Peyer's patch (tissue), 4 donors: ENCODE measurements around the gene CSPG4. TPM values are rescaled to one million over a fixed set of nuclear protein-coding genes. Genes with fewer than 3 reads are reported as not detected.
"Not testable (repeated sequence)": the region's sequence is repeated elsewhere in the genome, so short reads cannot be mapped to it uniquely, and the experiment has no call there.

Experiments used
- DNase-seq, 3 donors: peaks; one replicate each; pipeline ENCODE4 v3.0.0-alpha.2; 2017 to 2019
- H3K27ac ChIP-seq, 4 donors: fragments of 200-600 bp; sonication (generic); one replicate each; pipeline ENCODE4 v1.5.1; 2016 to 2019
- H3K27me3 ChIP-seq, 2 donors: fragments of 200-600 bp; sonication (generic); one replicate each; pipeline ENCODE4 v1.5.1; 2019
- H3K36me3 ChIP-seq, 3 donors: fragments of 200-600 bp; sonication (generic); one replicate each; pipeline ENCODE4 v1.5.1; 2016 to 2019
- H3K4me1 ChIP-seq, 4 donors: fragments of 200-600 bp; sonication (generic); one replicate each; pipeline ENCODE4 v1.5.1; 2016 to 2019
- H3K4me3 ChIP-seq, 4 donors: fragments of 200-600 bp; sonication (generic); 1 replicate in 3 of 4; 2 replicates in 1 of 4; pipeline ENCODE4 v1.5.1; 2016 to 2019; ENCODE audit warnings: mild to moderate bottlenecking in 1 of 4
- H3K9me3 ChIP-seq, 4 donors: fragments of 200-600 bp; sonication (generic); one replicate each; pipeline ENCODE4 v1.5.1; 2016 to 2019; ENCODE audit warnings: mild to moderate bottlenecking in 1 of 4
- POLR2A ChIP-seq, 2 donors: fragments of 450-650 bp; IDR thresholded peaks; one replicate each; pipeline ENCODE4 v1.5.1; 2017; ENCODE audit warnings: antibody characterized with exemption in 2 of 2, mild to moderate bottlenecking in 2 of 2, moderate library complexity in 2 of 2
- total RNA-seq, 4 donors: library from RNA; depleted of rRNA; stranded (reverse); fragments of >200 nt; gene quantifications; one replicate each; pipeline ENCODE4 v1.1.0, GENCODE V29; 2016
- TF ChIP-seq, protein P1 (sequence below), 6 experiments: fragments of 450-650 bp in 4 of 6; fragments of 200-600 bp in 2 of 6; sonication (generic) in 1 of 6; IDR thresholded peaks; one replicate each; pipeline ENCODE4 v1.5.1; 2017 to 2019; ENCODE audit warnings: antibody characterized with exemption in 6 of 6, mild to moderate bottlenecking in 3 of 6, moderate library complexity in 1 of 6

The CSPG4 gene
- total RNA-seq, 4 donors from 2014 or later, result 2.8 to 15.7 (median 6.3) TPM

- no peak overlapping the region for H3K27ac ChIP-seq
Observed at GRCh38 chr15:75682181-75683135, 30.2 kb downstream of the CSPG4 start.

GRCh38 chr15:75680007-75680789 is 32.5 kb downstream of the CSPG4 start:
- no peak overlapping the region for H3K4me3 ChIP-seq
- H3K9me3 ChIP-seq, result no peaks in the 10 kb centered on the region
- peaks cover 0 to 6% (median 0%) of the 10 kb centered on the region in 4 donors for H3K4me1 ChIP-seq
- DNase-seq, result no peak
- TF ChIP-seq, protein P1, sequence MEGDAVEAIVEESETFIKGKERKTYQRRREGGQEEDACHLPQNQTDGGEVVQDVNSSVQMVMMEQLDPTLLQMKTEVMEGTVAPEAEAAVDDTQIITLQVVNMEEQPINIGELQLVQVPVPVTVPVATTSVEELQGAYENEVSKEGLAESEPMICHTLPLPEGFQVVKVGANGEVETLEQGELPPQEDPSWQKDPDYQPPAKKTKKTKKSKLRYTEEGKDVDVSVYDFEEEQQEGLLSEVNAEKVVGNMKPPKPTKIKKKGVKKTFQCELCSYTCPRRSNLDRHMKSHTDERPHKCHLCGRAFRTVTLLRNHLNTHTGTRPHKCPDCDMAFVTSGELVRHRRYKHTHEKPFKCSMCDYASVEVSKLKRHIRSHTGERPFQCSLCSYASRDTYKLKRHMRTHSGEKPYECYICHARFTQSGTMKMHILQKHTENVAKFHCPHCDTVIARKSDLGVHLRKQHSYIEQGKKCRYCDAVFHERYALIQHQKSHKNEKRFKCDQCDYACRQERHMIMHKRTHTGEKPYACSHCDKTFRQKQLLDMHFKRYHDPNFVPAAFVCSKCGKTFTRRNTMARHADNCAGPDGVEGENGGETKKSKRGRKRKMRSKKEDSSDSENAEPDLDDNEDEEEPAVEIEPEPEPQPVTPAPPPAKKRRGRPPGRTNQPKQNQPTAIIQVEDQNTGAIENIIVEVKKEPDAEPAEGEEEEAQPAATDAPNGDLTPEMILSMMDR (IDR thresholded peaks at IDR 0.05), result no peak
- TF ChIP-seq POLR2A (IDR thresholded peaks at IDR 0.05), result no peak
- peaks cover 0 to 10% (median 0%) of the 10 kb centered on the region in 3 donors for H3K36me3 ChIP-seq
- H3K27ac ChIP-seq, result no peak overlapping the region
- no peaks in the 10 kb centered on the region for H3K27me3 ChIP-seq

More at GRCh38 chr15:75682181-75683135, 30.2 kb downstream of the CSPG4 start:
- no peak overlapping the region for H3K4me3 ChIP-seq
- H3K27me3 ChIP-seq, result no peaks in the 10 kb centered on the region
- DNase-seq, result no peak
- H3K9me3 ChIP-seq, result no peaks in the 10 kb centered on the region
- H3K4me1 ChIP-seq, result peaks cover 0 to 6% (median 0%) of the 10 kb centered on the region in 4 donors
- peaks cover 0 to 9% (median 0%) of the 10 kb centered on the region in 3 donors for H3K36me3 ChIP-seq
- TF ChIP-seq POLR2A (IDR thresholded peaks at IDR 0.05), result no peak
- TF ChIP-seq, protein P1 (IDR thresholded peaks at IDR 0.05), result no peak

- H3K27me3 ChIP-seq, H3K36me3 ChIP-seq: not testable (repeated sequence)
Observed at GRCh38 chr15:75678324-75678690, 34.3 kb downstream of the CSPG4 start.

DNA sequence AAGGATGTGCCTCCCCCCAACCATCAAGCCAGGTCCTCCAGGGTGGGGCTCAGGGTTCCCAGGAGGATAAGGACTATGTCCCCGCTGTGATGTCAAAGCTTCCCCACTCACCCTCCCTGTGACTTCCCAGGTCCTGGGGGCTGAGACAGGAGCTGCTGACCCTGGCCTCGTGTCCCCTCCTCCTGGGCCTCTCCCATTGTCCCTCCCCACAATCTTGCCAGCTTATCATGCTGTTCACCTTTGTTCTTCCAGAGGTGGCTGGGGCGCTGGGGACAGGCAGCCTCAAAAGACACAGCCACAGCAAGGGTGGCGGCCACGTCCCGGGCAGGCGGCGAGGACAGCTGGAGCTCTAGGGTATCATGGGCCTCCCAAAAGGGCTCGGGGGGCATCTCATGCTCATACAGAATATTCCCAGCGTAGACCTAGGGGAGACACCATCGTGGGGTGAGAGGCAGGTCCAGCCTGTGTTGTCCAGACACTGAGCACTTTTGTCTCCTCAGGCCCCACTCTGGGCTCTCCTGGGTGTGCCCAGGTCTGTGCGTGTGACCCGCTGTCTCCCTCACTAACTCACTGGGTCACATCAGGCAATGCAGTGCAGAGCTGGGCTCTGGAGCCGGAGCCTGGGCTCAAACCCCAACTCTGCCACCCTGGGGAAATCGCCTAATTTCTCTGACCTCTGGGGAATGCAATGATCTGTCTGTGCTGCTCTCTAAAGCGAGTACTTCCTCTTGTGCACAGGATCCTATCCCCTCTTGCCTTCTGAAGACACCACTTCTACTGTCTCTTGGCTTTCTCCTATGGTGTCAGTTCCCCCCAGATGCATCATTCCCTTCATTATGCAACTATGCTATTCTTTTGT is 35.0 kb downstream of the CSPG4 start:
- H3K4me3 ChIP-seq, result no peak overlapping the region
- H3K27ac ChIP-seq, result no peak overlapping the region
- H3K9me3 ChIP-seq, result no peaks in the 10 kb centered on the region
- DNase-seq, result no peak
- H3K4me1 ChIP-seq, result peaks cover 0 to 17% (median 0%) of the 10 kb centered on the region in 4 donors
- no peaks in the 10 kb centered on the region for H3K27me3 ChIP-seq
- peaks cover 0 to 3% (median 0%) of the 10 kb centered on the region in 3 donors for H3K36me3 ChIP-seq
- no peak for TF ChIP-seq POLR2A (IDR thresholded peaks at IDR 0.05)
- TF ChIP-seq, protein P1 (IDR thresholded peaks at IDR 0.05), result no peak

More at GRCh38 chr15:75678324-75678690, 34.3 kb downstream of the CSPG4 start:
- H3K4me1 ChIP-seq, result peaks cover 0 to 11% (median 0%) of the 10 kb centered on the region in 4 donors
- not testable (repeated sequence) for DNase-seq, H3K9me3 ChIP-seq, H3K4me3 ChIP-seq, H3K27ac ChIP-seq

DNA sequence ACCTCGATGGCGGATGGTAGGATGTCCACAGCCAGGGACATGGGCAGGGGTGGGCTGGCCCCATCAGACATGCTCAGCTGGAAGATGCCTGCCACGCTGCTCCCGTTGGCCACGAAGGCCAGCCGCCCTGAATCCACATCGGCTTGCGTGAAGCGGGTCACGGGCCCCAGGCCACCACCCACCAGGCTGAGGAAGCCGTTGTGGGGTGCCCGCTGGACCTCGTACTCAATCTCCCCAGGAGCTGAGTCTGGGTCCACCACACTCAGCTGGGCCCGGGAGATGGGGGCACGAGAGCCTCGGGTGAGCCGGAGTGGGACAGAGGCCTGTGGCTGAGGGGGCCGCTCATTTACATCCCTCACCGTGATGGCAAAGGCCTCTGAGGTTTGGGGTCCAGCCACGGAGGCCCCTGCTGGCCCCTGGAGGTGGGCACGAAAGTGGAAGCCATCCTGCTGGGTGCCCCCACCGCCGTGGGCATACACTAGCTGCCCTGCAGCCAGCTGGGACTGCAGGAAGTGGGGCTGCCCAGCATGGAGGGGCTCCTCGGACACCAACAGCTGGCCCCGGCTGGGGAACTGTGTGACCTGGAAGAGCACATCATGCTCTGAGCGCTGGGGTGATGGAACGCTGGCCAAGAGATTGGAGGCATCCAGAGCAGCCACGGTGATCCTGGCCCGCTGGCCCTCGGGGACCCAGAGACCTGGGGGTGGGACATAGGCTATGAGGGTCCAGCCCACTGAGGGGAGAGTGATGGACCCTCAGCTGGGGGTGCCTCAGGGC is 35.8 kb downstream of the CSPG4 start:
- Histone ChIP-seq H3K27ac (no peak overlapping the region), H3K27me3 (no peaks in the 10 kb centered on the region), H3K36me3 (peaks cover 0 to 3% (median 0%) of the 10 kb centered on the region in 3 donors), H3K9me3 (no peaks in the 10 kb centered on the region), H3K4me1 (peaks cover 0 to 17% (median 0%) of the 10 kb centered on the region in 4 donors), H3K4me3 (no peak overlapping the region)
- no peak for DNase-seq
- TF ChIP-seq POLR2A (IDR thresholded peaks at IDR 0.05), result no peak
- TF ChIP-seq, protein P1 (IDR thresholded peaks at IDR 0.05), result no peak
